Smooth muscle cell (in vitro differentiated cells): Measurements from ENCODE around the gene FBXO4. TPM values are rescaled to one million over a fixed set of nuclear protein-coding genes. Genes with fewer than 3 reads are reported as not detected.

ENCODE experiments used
- DNase-seq: peaks from one replicate; lab custom pipeline; 2025; ENCODE audit not compliant: unreplicated experiment; lab: John Stamatoyannopoulos, UW
- H2AFZ ChIP-seq: fragments of 200-600 bp; sonication (generic); 2 replicates; pipeline ENCODE4 v1.6.0; 2016; ENCODE audit warnings: antibody characterized with exemption, low read depth, mild to moderate bottlenecking
- H3F3A ChIP-seq: fragments of 200-600 bp; sonication (generic); 2 replicates; pipeline ENCODE4 v1.6.0; 2017; ENCODE audit warnings: antibody characterized with exemption, low read depth
- H3K27ac ChIP-seq: fragments of 200-600 bp; sonication (generic); 2 replicates; pipeline ENCODE4 v1.5.1; 2016; ENCODE audit warnings: low read depth, mild to moderate bottlenecking
- H3K27me3 ChIP-seq: fragments of 200-600 bp; sonication (generic); 2 replicates; pipeline ENCODE4 v1.6.1; 2016; ENCODE audit warnings: low read depth, mild to moderate bottlenecking
- H3K36me3 ChIP-seq: fragments of 200-600 bp; sonication (generic); 2 replicates; pipeline ENCODE4 v1.5.1; 2016; ENCODE audit warnings: low read depth
- H3K4me1 ChIP-seq: fragments of 200-600 bp; sonication (generic); 2 replicates; pipeline ENCODE4 v1.5.1; 2016; ENCODE audit warnings: low read depth
- H3K4me2 ChIP-seq: fragments of 200-600 bp; sonication (generic); 2 replicates; pipeline ENCODE4 v1.6.0; 2016; ENCODE audit warnings: mild to moderate bottlenecking
- H3K4me3 ChIP-seq: fragments of 200-600 bp; sonication (generic); 2 replicates; pipeline ENCODE4 v1.5.1; 2016; ENCODE audit warnings: mild to moderate bottlenecking
- H3K79me2 ChIP-seq: fragments of 200-600 bp; sonication (generic); 2 replicates; pipeline ENCODE4 v1.6.0; 2016; ENCODE audit warnings: low read depth, mild to moderate bottlenecking
- H3K9ac ChIP-seq: fragments of 200-600 bp; sonication (generic); 2 replicates; pipeline ENCODE4 v1.6.0; 2016; ENCODE audit warnings: low read depth
- H3K9me3 ChIP-seq: fragments of 200-600 bp; sonication (generic); replicated peaks from 2 replicates; pipeline ENCODE4 v1.5.1; 2016; ENCODE audit warnings: low read depth
- H4K20me1 ChIP-seq: fragments of 200-600 bp; sonication (generic); 2 replicates; pipeline ENCODE4 v1.6.0; 2016; ENCODE audit warnings: low read depth
- CTCF ChIP-seq: fragments of 200-600 bp; sonication (generic); IDR thresholded peaks from 2 replicates; pipeline ENCODE4 v1.5.1; 2017; ENCODE audit warnings: borderline replicate concordance, mild to moderate bottlenecking, antibody characterized with exemption; ENCODE audit not compliant: insufficient read depth, poor library complexity, severe bottlenecking
- WGBS: methylation state at CpG from one replicate; pipeline ENCODE4 v1.1.7; 2016; ENCODE audit warnings: low lambda C conversion rate; 5-methylcytosine and 5-hydroxymethylcytosine counted together
- polyA plus RNA-seq: library from polyadenylated mRNA; unstranded; fragments of >200 nt; fragmentation: Nextera tagmentation; extraction: Ambion mirVana; gene quantifications from 2 replicates; pipeline ENCODE4 v1.2.1, GENCODE V29; 2016
- total RNA-seq: library from RNA; depleted of rRNA; stranded (reverse); fragments of >200 nt; gene quantifications from 2 replicates; pipeline ENCODE4 v1.2.3, GENCODE V29; 2014

Gene FBXO4
- total and polyA plus RNA-seq, 2 experiments from 2014 or later: 10.3 to 22.9 TPM

GRCh38 chr5:41893074-41893851 is 31.8 kb upstream of the FBXO4 start:
- no peak overlapping the region for H3K4me3 ChIP-seq
- H3K27ac ChIP-seq: no peak overlapping the region
- DNase-seq: no peak
- H3K4me1 ChIP-seq: no peaks in the 10 kb centered on the region
- WGBS: 94% methylated on average over 3 of the region's 3 CpGs
- TF ChIP-seq CTCF: no peak
- no peaks in the 10 kb centered on the region for H3K9me3 ChIP-seq
- H3K4me2 ChIP-seq: no peak overlapping the region
- H3K9ac ChIP-seq: no peak overlapping the region
- no peaks in the 10 kb centered on the region for H4K20me1 ChIP-seq
- H3K27me3 ChIP-seq: no peaks in the 10 kb centered on the region
- no peaks in the 10 kb centered on the region for H3K36me3 ChIP-seq
- no peaks in the 10 kb centered on the region for H3K79me2 ChIP-seq
- no peaks in the 10 kb centered on the region for H3F3A ChIP-seq
- no peak overlapping the region for H2AFZ ChIP-seq

GRCh38 chr5:41896230-41896629 is 28.9 kb upstream of the FBXO4 start:
- H3K27me3 ChIP-seq: no peaks in the 10 kb centered on the region
- H3K9me3 ChIP-seq: no peaks in the 10 kb centered on the region
- H3K9ac ChIP-seq: no peak overlapping the region
- H4K20me1 ChIP-seq: no peaks in the 10 kb centered on the region
- no peak overlapping the region for H3K4me3 ChIP-seq
- H2AFZ ChIP-seq: no peak overlapping the region
- no peak overlapping the region for H3K27ac ChIP-seq
- no peak overlapping the region for H3K4me2 ChIP-seq
- 42% methylated on average over 2 of the region's 2 CpGs for WGBS
- no peaks in the 10 kb centered on the region for H3K4me1 ChIP-seq
- H3K36me3 ChIP-seq: no peaks in the 10 kb centered on the region
- DNase-seq: no peak
- no peaks in the 10 kb centered on the region for H3K79me2 ChIP-seq
- H3F3A ChIP-seq: no peaks in the 10 kb centered on the region
- TF ChIP-seq CTCF: no peak

GRCh38 chr5:41903382-41903891 is 21.6 kb upstream of the FBXO4 start:
- peak overlapping the region; percentile 73 for H3K9ac ChIP-seq
- 52% methylated on average over 8 of the region's 8 CpGs for WGBS

More at GRCh38 chr5:41903382-41903891, 21.6 kb upstream of the FBXO4 start:
- DNase-seq: no peak
- H4K20me1 ChIP-seq: no peaks in the 10 kb centered on the region
- H3K79me2 ChIP-seq: peaks cover 28% of the 10 kb centered on the region
- H3F3A ChIP-seq: peaks cover 6% of the 10 kb centered on the region
- no peaks in the 10 kb centered on the region for H3K9me3 ChIP-seq
- peak overlapping the region; percentile 78 for H3K27ac ChIP-seq
- no peaks in the 10 kb centered on the region for H3K27me3 ChIP-seq
- H2AFZ ChIP-seq: peak overlapping the region; percentile 78
- TF ChIP-seq CTCF: no peak
- peak overlapping the region; percentile 60 for H3K4me3 ChIP-seq
- peak overlapping the region; percentile 87 for H3K4me2 ChIP-seq
- H3K36me3 ChIP-seq: no peaks in the 10 kb centered on the region
- H3K4me1 ChIP-seq: peaks cover 12% of the 10 kb centered on the region
